ENCODE results near the gene KCNK1.
A peak's percentile ranks its signal among the peaks of the same experiment; 100 is the strongest.

KCNK1 gene

DNA sequence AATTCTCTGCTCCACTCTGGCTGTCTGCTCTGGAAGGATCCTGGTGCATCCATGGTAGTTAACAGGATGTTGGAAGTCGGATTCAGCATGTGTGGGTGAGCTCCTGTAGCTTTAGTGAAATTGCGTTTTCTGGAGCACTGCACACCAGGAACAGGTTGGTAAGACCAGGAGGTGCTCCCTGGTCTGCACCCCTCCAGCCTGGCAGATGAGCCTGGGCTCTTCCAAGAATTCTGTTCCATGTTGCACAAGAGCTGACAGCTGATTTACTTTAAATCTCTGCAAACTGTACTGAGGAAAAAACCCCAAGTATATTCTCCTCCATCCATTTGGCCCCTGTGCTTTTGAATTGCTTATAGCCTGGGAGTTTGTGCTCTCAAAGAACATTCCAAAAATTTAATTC is 33.7 kb downstream of the KCNK1 start:
- Histone ChIP-seq H3K79me1 (ENCODE audit: low read length) (no peaks in the 10 kb centered on the region), H2BK120ac (ENCODE audit: insufficient read depth, low read length, poor library complexity) (no peak overlapping the region), H3K4me2 (ENCODE audit: low read length) (no peak overlapping the region), H3K27me3 (ENCODE audit: insufficient read depth, low read length) (no peaks in the 10 kb centered on the region), H3K9ac (ENCODE audit: low read length) (no peak overlapping the region), H3K18ac (ENCODE audit: low read length) (no peak overlapping the region), H3K4me1 (ENCODE audit: control insufficient read depth in 1 of 2, insufficient read depth in 2 of 2, low read length in 2 of 2) (peaks cover 0 to 7% of the 10 kb centered on the region in 2 experiments), H3K23ac (ENCODE audit: low read length) (no peak overlapping the region), H2AFZ (ENCODE audit: insufficient read depth, low read length, poor library complexity) (no peak overlapping the region), H2BK12ac (ENCODE audit: low read length) (no peak overlapping the region), H2BK5ac (ENCODE audit: low read depth, low read length, poor library complexity) (no peak overlapping the region), H2AK5ac (ENCODE audit: low read length) (no peak overlapping the region), H3K27ac (ENCODE audit: low read depth, low read length) (no peak overlapping the region), H3K14ac (ENCODE audit: low read length) (no peak overlapping the region), H3K4ac (ENCODE audit: low read depth, low read length) (no peak overlapping the region), H3K4me3 (ENCODE audit: low read depth, low read length) (no peak overlapping the region), H4K8ac (ENCODE audit: low read depth, low read length) (no peak overlapping the region), H3K36me3 (ENCODE audit: control insufficient read depth in 1 of 2, insufficient read depth in 2 of 2, low read length in 2 of 2) (peaks cover 0 to 2% of the 10 kb centered on the region in 2 experiments), H3K79me2 (ENCODE audit: control insufficient read depth, insufficient read depth, low read length, poor library complexity) (no peaks in the 10 kb centered on the region), H3K9me3 (ENCODE audit: insufficient read depth, low read depth, low read length) (no peaks in the 10 kb centered on the region), H4K91ac (ENCODE audit: low read depth, low read length) (no peak overlapping the region), H4K12ac (ENCODE audit: low read depth, low read length) (no peak overlapping the region)
- whole genome bisulfite sequencing (ENCODE audit: extremely low coverage, insufficient coverage, insufficient read length) = no CpG with 5 or more reads among the region's 2 CpGs
- no peak for DNase-seq

DNA sequence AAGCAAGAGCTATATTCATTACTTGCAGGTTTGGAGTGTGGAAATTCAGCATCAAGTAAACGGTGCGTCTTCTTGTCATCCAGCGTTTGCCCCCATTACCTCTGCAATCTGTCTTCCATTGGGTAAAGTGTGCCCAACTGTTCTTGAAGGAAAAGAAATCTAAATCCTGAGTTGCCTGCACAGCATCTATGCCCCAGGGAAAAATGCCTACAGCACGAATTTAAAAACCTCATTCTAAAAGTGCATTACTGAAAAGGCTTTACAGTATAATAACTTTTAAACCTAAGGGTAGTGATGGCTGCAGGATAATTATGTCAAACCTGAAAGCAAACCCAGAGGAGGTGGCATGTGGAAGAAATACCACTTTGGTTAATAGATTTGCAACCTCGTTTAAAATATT is 37.2 kb downstream of the KCNK1 start:
- H2AK5ac ChIP-seq (ENCODE audit: low read length) = no peak overlapping the region
- WGBS (ENCODE audit: extremely low coverage, insufficient coverage, insufficient read length) = no CpG with 5 or more reads among the region's 5 CpGs

DNA sequence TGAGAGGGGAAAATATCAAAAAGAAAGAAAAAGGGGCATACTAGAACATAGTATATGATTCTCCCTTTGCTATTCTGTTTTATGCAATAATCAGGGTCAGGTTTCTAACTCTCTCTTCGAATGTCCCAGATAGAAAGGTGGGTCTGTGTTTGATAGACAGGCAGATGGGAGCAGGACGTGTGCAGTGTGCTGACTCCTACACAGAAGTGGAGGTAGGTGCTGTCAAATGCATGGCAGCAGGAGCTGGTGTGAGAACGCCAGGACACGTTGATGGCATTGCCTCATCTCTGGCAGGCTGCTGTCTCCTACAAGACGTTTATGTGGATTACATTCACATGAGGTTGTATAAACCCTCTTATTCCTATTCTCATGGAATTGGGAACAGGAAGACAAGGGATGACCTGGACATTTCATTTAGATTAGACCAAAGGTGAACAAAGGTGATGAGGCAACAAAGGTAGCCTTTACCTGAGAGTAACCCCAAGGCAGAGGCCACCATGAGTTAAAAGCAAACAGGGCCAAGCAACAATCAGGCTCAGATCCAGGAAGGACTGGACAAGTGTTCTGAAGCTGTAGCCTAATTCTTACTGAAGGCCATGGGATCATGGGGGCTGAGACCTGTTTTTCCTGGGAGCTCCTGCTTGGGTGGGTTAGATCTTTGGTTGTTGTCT is 37.8 kb downstream of the KCNK1 start:
- H3K18ac ChIP-seq (ENCODE audit: low read length) = no peak overlapping the region
- no CpG with 5 or more reads among the region's 5 CpGs for WGBS (ENCODE audit: extremely low coverage, insufficient coverage, insufficient read length)
- no peak overlapping the region for H3K4me3 ChIP-seq (ENCODE audit: low read depth, low read length)
- H4K12ac ChIP-seq (ENCODE audit: low read depth, low read length) = no peak overlapping the region
- H3K27me3 ChIP-seq (ENCODE audit: insufficient read depth, low read length) = no peaks in the 10 kb centered on the region
- DNase-seq = peak in 1 of 2 donors; percentile 23
- H2AK5ac ChIP-seq (ENCODE audit: low read length) = no peak overlapping the region
- H2BK120ac ChIP-seq (ENCODE audit: insufficient read depth, low read length, poor library complexity) = no peak overlapping the region
- H2BK5ac ChIP-seq (ENCODE audit: low read depth, low read length, poor library complexity) = no peak overlapping the region
- H2AFZ ChIP-seq (ENCODE audit: insufficient read depth, low read length, poor library complexity) = no peak overlapping the region
- H3K9ac ChIP-seq (ENCODE audit: low read length) = no peak overlapping the region
- no peak overlapping the region for H3K23ac ChIP-seq (ENCODE audit: low read length)
- no peaks in the 10 kb centered on the region for H3K79me2 ChIP-seq (ENCODE audit: control insufficient read depth, insufficient read depth, low read length, poor library complexity)
- no peak overlapping the region for H4K8ac ChIP-seq (ENCODE audit: low read depth, low read length)
- no peak overlapping the region for H3K4ac ChIP-seq (ENCODE audit: low read depth, low read length)
- no peaks in the 10 kb centered on the region for H3K36me3 ChIP-seq (ENCODE audit: control insufficient read depth in 1 of 2, insufficient read depth in 2 of 2, low read length in 2 of 2)
- H2BK12ac ChIP-seq (ENCODE audit: low read length) = no peak overlapping the region
- no peak overlapping the region for H4K91ac ChIP-seq (ENCODE audit: low read depth, low read length)
- H3K79me1 ChIP-seq (ENCODE audit: low read length) = no peaks in the 10 kb centered on the region
- peaks cover 5 to 25% of the 10 kb centered on the region in 2 experiments for H3K4me1 ChIP-seq (ENCODE audit: control insufficient read depth in 1 of 2, insufficient read depth in 2 of 2, low read length in 2 of 2)
- no peak overlapping the region for H3K4me2 ChIP-seq (ENCODE audit: low read length)
- no peak overlapping the region for H3K27ac ChIP-seq (ENCODE audit: low read depth, low read length)
- no peak overlapping the region for H3K14ac ChIP-seq (ENCODE audit: low read length)
- H3K9me3 ChIP-seq (ENCODE audit: insufficient read depth, low read depth, low read length) = peaks cover 2% of the 10 kb centered on the region

More for the DNA sequence above, 37.2 kb downstream of the KCNK1 start:
- Histone ChIP-seq H3K9ac (ENCODE audit: low read length) (no peak overlapping the region), H3K79me1 (ENCODE audit: low read length) (no peaks in the 10 kb centered on the region), H3K4ac (ENCODE audit: low read depth, low read length) (no peak overlapping the region), H3K27ac (ENCODE audit: low read depth, low read length) (no peak overlapping the region), H3K36me3 (ENCODE audit: control insufficient read depth in 1 of 2, insufficient read depth in 2 of 2, low read length in 2 of 2) (no peaks in the 10 kb centered on the region), H4K91ac (ENCODE audit: low read depth, low read length) (no peak overlapping the region), H4K8ac (ENCODE audit: low read depth, low read length) (no peak overlapping the region), H2BK120ac (ENCODE audit: insufficient read depth, low read length, poor library complexity) (no peak overlapping the region), H2AFZ (ENCODE audit: insufficient read depth, low read length, poor library complexity) (no peak overlapping the region), H3K27me3 (ENCODE audit: insufficient read depth, low read length) (no peaks in the 10 kb centered on the region), H3K14ac (ENCODE audit: low read length) (no peak overlapping the region), H3K23ac (ENCODE audit: low read length) (no peak overlapping the region), H4K12ac (ENCODE audit: low read depth, low read length) (no peak overlapping the region), H3K4me3 (ENCODE audit: low read depth, low read length) (no peak overlapping the region), H2BK12ac (ENCODE audit: low read length) (no peak overlapping the region), H3K4me2 (ENCODE audit: low read length) (no peak overlapping the region), H3K4me1 (ENCODE audit: control insufficient read depth in 1 of 2, insufficient read depth in 2 of 2, low read length in 2 of 2) (peaks cover 4 to 20% of the 10 kb centered on the region in 2 experiments), H2BK5ac (ENCODE audit: low read depth, low read length, poor library complexity) (no peak overlapping the region), H3K9me3 (ENCODE audit: insufficient read depth, low read depth, low read length) (peaks cover 2% of the 10 kb centered on the region), H3K79me2 (ENCODE audit: control insufficient read depth, insufficient read depth, low read length, poor library complexity) (no peaks in the 10 kb centered on the region), H3K18ac (ENCODE audit: low read length) (no peak overlapping the region)
- DNase-seq = peak in 1 of 2 donors; percentile 71

DNA sequence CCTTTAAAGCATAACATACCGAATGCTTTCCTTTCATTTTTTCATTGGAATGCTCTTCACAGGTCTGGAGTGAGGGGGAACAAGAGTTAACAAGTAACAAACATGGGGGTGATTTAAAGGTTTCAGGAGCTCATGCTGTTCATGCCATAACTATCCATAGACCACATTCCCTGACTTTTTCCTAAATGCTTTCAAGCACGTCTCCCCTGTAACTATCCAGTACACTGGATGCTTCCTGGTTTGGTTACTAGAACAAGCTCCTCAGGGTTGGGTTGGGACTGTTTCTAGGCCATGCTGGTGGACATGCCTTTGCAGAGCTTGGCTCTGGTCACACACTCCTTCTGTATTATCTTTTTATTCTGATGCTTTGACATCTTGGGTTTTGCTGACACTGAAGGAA is 38.6 kb downstream of the KCNK1 start:
- no peak overlapping the region for H3K14ac ChIP-seq (ENCODE audit: low read length)
- H4K12ac ChIP-seq (ENCODE audit: low read depth, low read length) = no peak overlapping the region
- peak in 1 of 2 donors; percentile 68 for DNase-seq
- H2BK120ac ChIP-seq (ENCODE audit: insufficient read depth, low read length, poor library complexity) = no peak overlapping the region
- H2AFZ ChIP-seq (ENCODE audit: insufficient read depth, low read length, poor library complexity) = no peak overlapping the region
- no peaks in the 10 kb centered on the region for H3K27me3 ChIP-seq (ENCODE audit: insufficient read depth, low read length)
- no peak overlapping the region for H2BK12ac ChIP-seq (ENCODE audit: low read length)
- no peak overlapping the region for H3K18ac ChIP-seq (ENCODE audit: low read length)
- no peaks in the 10 kb centered on the region for H3K79me2 ChIP-seq (ENCODE audit: control insufficient read depth, insufficient read depth, low read length, poor library complexity)
- no peak overlapping the region for H3K4me3 ChIP-seq (ENCODE audit: low read depth, low read length)
- no peak overlapping the region for H3K9ac ChIP-seq (ENCODE audit: low read length)
- H2AK5ac ChIP-seq (ENCODE audit: low read length) = no peak overlapping the region
- no CpG with 5 or more reads among the region's 2 CpGs for WGBS (ENCODE audit: extremely low coverage, insufficient coverage, insufficient read length)
- peaks cover 5 to 25% of the 10 kb centered on the region in 2 experiments for H3K4me1 ChIP-seq (ENCODE audit: control insufficient read depth in 1 of 2, insufficient read depth in 2 of 2, low read length in 2 of 2)
- no peaks in the 10 kb centered on the region for H3K79me1 ChIP-seq (ENCODE audit: low read length)
- no peak overlapping the region for H3K27ac ChIP-seq (ENCODE audit: low read depth, low read length)
- peaks cover 2% of the 10 kb centered on the region for H3K9me3 ChIP-seq (ENCODE audit: insufficient read depth, low read depth, low read length)
- H3K4ac ChIP-seq (ENCODE audit: low read depth, low read length) = no peak overlapping the region
- H4K91ac ChIP-seq (ENCODE audit: low read depth, low read length) = no peak overlapping the region
- H3K36me3 ChIP-seq (ENCODE audit: control insufficient read depth in 1 of 2, insufficient read depth in 2 of 2, low read length in 2 of 2) = no peaks in the 10 kb centered on the region
- H4K8ac ChIP-seq (ENCODE audit: low read depth, low read length) = no peak overlapping the region
- H2BK5ac ChIP-seq (ENCODE audit: low read depth, low read length, poor library complexity) = no peak overlapping the region
- H3K4me2 ChIP-seq (ENCODE audit: low read length) = no peak overlapping the region
- no peak overlapping the region for H3K23ac ChIP-seq (ENCODE audit: low read length)
